HepG2 (cell line): ENCODE results near the gene SFT2D1. TPM values are rescaled to one million over a fixed set of nuclear protein-coding genes. Genes with fewer than 3 reads are reported as not detected.
A peak's percentile ranks its signal among the peaks of the same experiment; 100 is the strongest.

ENCODE experiments used
- ARID4A ChIP-seq: sonication (generic); formaldehyde crosslinking; IDR thresholded peaks from 2 replicates; pipeline ENCODE4 v1.5.0; 2020; ENCODE audit warnings: mild to moderate bottlenecking, missing genetic modification reagents, borderline replicate concordance
- BATF2 ChIP-seq: sonication (generic); formaldehyde crosslinking; IDR thresholded peaks from 2 replicates; pipeline ENCODE4 v1.8.0; 2022; ENCODE audit warnings: mild to moderate bottlenecking, missing genetic modification reagents, moderate library complexity
- MIER2 ChIP-seq: IDR thresholded peaks from 2 replicates; pipeline ENCODE4 v1.6.1; 2016; ENCODE audit warnings: missing biosample characterization, missing genetic modification reagents
- ZBTB7B ChIP-seq: sonication (generic); formaldehyde crosslinking; IDR thresholded peaks from 2 replicates; pipeline ENCODE4 v1.4.0; 2020; ENCODE audit warnings: missing genetic modification reagents
- ZMAT5 ChIP-seq: sonication (generic); formaldehyde crosslinking; IDR thresholded peaks from 2 replicates; pipeline ENCODE4 v1.5.0; 2020; ENCODE audit warnings: mild to moderate bottlenecking, low read depth, missing genetic modification reagents, borderline replicate concordance
- ZNF101 ChIP-seq: sonication (generic); formaldehyde crosslinking; IDR thresholded peaks from 2 replicates; pipeline ENCODE4 v1.4.0; 2020; ENCODE audit warnings: mild to moderate bottlenecking, low read depth, missing genetic modification reagents, borderline replicate concordance
- ZNF274 ChIP-seq: sonication (generic); formaldehyde crosslinking; IDR thresholded peaks from 2 replicates; pipeline ENCODE4 v1.5.1; 2020; ENCODE audit warnings: mild to moderate bottlenecking, missing genetic modification reagents
- ZNF362 ChIP-seq: sonication (generic); formaldehyde crosslinking; IDR thresholded peaks from 2 replicates; pipeline ENCODE4 v1.4.0; 2020; ENCODE audit warnings: missing genetic modification reagents, mild to moderate bottlenecking, borderline replicate concordance
- ZSCAN31 ChIP-seq: sonication (generic); formaldehyde crosslinking; IDR thresholded peaks from 2 replicates; pipeline ENCODE4 v1.5.0; 2020; ENCODE audit warnings: low read depth, mild to moderate bottlenecking, missing genetic modification reagents
- polyA plus RNA-seq, 8 experiments: library from polyadenylated mRNA; depleted of rRNA in 3 of 8; stranded (reverse) in 7 of 8; unstranded in 1 of 8; fragments of >200 nt; fragmentation: Illumina TruSeq in 4 of 8; extraction: Trizol in 4 of 8; gene quantifications; 2 replicates each; pipeline versions ENCODE4 v1.2.1 to v1.2.3, GENCODE V29; 2011 to 2016; ENCODE audit warnings: low read depth in 4 of 8, missing spikeins in 1 of 8, mixed read lengths in 1 of 8; ENCODE audit not compliant: insufficient read depth in 1 of 8
- total RNA-seq, 5 experiments: library from RNA; depleted of rRNA; stranded (reverse); fragments of >200 nt; fragmentation: Illumina TruSeq; extraction: Trizol; gene quantifications; 2 replicates each; pipeline ENCODE4 v1.2.3, GENCODE V29; 2016; ENCODE audit warnings: low read depth in 1 of 5

The SFT2D1 gene
- total and polyA plus RNA-seq, 2 of the 13 experiments (the other 11 are each of a cell fraction or from before 2014, with no cell fraction given), result 115 to 147 TPM

- TF ChIP-seq ZNF362 (no peak), BATF2 (CRISPR knock-in tag) (peak; percentile 86; the same call in 1 of the 2 replicates), ZBTB7B (peak; percentile 85), ZSCAN31 (CRISPR knock-in tag) (peak; percentile 95; the same call in 1 of the 2 replicates), ZMAT5 (CRISPR knock-in tag) (no peak), ZNF101 (no peak), MIER2 (no peak), ARID4A (CRISPR knock-in tag) (peak; percentile 94), ZNF274 (CRISPR knock-in tag) (peak; percentile 57; the same call in 1 of the 2 replicates)
Observed at GRCh38 chr6:166382933-166383801, 40.8 kb upstream of the SFT2D1 start, which contains the start of gene MPC1 (continued).
